Cerebellar nuclear complex (tissue), 1 donor: ENCODE measurements around the gene SLC9A1.
"Not testable (repeated sequence)": the region's sequence is repeated elsewhere in the genome, so short reads cannot be mapped to it uniquely, and the experiment has no call there.

ENCODE experiments used
- DNase-seq, 2 experiments: peaks; one replicate each; lab custom pipeline; 2025; lab: John Stamatoyannopoulos, UW

The SLC9A1 gene

DNA sequence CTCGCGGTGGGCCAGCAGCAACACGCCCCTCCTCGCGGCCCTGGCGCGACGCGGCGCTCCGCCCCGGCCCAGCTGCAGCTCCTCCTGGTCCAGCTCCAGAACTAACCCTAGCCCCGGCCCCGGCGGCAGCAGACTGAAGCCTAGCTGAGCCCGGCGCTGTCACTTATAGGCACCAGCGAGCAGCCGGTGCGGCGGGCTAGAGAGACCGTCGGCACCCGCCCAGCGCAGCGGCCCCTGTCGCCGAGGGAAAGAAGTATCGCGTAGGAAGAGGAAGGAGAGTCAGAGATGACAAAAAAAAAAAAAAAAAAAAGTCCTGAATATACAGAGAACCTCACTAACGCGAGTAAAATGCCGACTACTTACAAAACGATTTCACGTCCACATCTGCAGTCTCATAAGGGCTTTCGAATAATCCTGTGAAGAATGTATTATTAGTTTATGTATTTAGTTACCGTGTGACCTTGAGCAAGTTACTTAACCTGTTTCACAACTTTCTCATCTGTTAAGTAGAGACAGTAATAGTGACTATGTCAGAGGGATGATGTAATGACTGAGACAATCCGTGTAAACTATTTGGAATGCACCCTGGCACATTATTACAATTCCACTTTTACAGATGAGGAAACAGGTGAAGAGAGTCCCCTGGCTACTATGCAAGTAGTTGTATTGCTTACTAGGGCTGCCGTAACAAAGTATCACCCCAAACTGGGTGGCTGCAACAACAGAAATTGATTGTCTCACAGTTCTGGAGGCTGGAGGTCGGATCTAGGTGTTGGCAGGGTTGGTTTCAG lies at the start of gene SLC9A1:
TSS of gene SLC9A1 (minus strand) at position 135 of the 791 bp plus-strand sequence. CDS start 791 bp downstream, outside the sequence.
- peak; percentile 51 to 75 for DNase-seq

GRCh38 chr1:27203946-27204345 lies 49.0 kb upstream of the SLC9A1 start:
- no peak for DNase-seq

GRCh38 chr1:27201295-27201694 lies 46.4 kb upstream of the SLC9A1 start:
- DNase-seq = no peak

GRCh38 chr1:27193194-27193593 lies 38.3 kb upstream of the SLC9A1 start:
- no peak for DNase-seq

- DNase-seq = no peak
Measured at GRCh38 chr1:27192039-27192529, 37.2 kb upstream of the SLC9A1 start.

DNA sequence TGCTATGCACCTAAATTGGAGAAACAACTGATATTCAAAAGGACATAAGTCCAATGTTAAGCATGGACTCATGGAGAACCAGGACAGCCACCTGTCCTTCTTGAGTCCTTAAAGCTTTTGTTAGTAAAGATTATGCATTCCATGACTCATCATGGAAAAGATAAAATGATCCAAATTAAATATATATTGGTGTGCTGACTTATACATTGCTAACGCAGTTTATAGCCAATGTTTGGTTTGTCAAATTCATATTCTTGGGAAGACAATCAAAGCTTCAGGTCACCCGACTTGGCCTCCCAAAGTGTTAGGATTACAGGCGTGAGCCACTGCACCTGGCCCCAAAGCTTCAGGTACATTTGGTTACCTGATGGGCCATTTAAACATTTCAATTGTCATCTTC lies 29.7 kb upstream of the SLC9A1 start:
- not testable (repeated sequence) for DNase-seq

DNA sequence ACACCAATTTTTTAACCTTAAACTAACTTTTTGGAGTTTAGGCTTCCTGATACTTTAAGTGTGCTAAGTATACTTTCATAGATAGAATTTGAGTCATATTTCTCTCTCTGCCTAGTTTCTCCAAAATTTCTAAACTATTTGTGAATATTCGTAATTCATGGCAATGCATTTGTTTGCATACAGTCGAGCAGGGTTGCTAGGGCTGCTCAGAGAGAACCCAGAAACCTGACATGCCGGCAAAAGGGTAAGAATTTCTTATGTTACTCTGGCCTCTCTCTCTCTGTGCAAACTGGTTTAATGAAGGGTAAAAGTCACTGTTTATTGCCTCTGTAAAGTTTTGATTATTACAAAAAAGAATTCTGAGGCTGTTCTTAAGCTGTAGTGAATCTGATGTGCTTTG lies 25.1 kb upstream of the SLC9A1 start:
- no peak for DNase-seq

- DNase-seq = no peak
Measured at GRCh38 chr1:27179379-27179778, 24.5 kb upstream of the SLC9A1 start.

- DNase-seq = no peak
Measured at GRCh38 chr1:27176954-27177353, 22.0 kb upstream of the SLC9A1 start.

- no peak for DNase-seq
Measured at GRCh38 chr1:27176323-27176722, 21.4 kb upstream of the SLC9A1 start.

DNA sequence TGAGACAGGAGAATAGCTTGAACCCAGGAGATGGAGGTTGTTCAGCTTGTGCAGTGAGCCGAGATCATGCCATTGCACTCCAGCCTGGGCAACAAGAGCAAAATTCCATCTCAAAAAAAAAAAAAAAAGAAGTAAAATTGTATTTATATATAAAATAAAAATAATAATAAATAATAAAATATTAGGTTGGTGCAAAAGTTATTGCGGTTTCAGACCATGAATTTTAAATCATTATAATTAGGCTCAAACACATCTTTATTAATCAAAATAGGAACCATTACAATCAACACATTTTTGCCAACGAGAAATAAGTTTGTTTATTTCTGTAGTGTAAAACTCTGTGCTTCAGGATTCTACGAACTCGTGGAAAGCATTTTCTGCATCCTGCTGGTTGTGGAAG lies 18.1 kb upstream of the SLC9A1 start:
- not testable (repeated sequence) for DNase-seq

DNA sequence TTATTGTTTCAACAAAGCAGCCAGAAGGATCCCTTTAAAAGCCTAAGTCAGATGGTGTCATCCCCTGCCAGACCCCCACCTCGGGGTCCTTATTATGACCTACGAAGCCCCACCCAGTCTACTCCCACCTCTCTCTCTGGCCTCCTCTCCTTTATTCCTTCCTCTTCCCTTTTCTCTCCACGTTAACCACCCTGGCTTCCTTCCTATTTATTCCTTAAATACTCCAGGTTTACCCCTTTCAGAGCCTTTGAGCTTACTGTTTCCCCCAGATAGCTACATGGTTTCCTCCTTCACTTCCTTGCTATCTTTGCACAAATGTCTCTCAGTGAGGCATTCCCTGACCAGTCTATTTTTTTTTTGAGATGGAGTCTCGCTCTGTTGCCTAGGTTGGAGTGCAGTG lies 12.0 kb upstream of the SLC9A1 start:
- no peak for DNase-seq

DNA sequence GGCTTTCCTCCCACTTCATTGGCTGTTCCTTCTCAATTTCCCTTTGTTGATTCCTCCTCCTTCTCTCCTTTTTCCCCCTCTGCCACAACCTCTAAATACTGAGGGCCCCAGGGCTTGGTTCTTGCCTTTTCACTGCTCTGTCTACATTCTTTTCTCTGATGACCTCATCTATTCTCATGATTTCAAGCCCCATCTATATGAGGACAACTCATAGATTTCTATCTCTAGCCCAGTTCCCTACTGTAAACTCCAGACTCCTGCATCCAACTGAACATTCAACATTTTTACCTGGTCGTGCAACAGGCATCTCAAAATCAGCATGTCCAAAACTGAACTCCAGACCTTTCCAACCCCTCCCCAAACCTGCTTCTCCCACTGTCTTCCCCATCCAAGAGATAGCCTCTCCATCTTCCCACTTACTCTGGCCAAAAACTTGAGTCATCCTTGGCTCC lies 11.5 kb upstream of the SLC9A1 start:
- no peak for DNase-seq

GRCh38 chr1:27163093-27163492 lies 8.2 kb upstream of the SLC9A1 start:
- no peak for DNase-seq

DNA sequence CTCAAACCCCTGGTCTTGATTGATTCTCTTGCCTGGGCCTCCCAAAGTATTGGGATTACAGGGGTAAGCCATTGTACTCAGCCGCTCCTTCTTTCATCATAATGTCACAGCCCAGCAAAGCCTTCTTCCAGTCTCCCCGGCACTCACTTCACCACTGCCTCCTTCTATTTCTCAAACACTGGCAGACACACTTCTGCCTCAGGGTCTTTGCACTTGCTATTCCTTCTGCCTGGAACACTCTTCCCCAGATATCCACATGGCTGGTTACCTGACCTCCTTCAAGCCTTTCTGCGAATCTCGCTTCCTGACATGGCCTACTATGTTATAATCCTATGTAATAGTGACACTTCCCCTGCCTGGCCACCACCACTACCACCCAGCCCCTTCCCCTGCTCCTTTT lies 7.2 kb upstream of the SLC9A1 start:
- DNase-seq = no peak

- no peak for DNase-seq
Measured at GRCh38 chr1:27161594-27161993, 6.7 kb upstream of the SLC9A1 start.

- no peak for DNase-seq
Measured at GRCh38 chr1:27157194-27157593, 2.3 kb upstream of the SLC9A1 start.

GRCh38 chr1:27154469-27154990 lies 395 bp downstream of the SLC9A1 start:
- no peak for DNase-seq

DNA sequence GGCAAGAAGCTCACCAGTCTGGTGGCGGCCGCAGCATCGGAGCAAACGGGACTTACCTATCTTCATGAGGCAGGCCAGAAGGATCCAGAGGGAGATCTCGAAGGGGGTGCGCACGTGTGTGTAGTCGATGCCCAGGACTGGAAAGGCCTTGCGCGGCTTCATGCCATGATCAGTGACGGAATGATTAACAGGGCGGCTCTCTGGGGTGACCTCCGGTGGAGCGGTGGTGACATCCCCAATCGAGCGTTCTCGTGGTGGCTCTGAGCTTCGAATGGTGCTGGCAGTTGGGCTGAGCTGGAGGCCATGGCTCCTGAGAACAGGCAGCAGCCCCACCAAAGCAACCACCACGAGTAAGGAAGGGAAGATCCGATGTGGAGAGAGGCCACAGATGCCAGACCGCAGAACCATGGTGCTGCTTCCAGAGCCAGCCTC lies 982 bp downstream of the SLC9A1 start:
- DNase-seq = no peak

DNA sequence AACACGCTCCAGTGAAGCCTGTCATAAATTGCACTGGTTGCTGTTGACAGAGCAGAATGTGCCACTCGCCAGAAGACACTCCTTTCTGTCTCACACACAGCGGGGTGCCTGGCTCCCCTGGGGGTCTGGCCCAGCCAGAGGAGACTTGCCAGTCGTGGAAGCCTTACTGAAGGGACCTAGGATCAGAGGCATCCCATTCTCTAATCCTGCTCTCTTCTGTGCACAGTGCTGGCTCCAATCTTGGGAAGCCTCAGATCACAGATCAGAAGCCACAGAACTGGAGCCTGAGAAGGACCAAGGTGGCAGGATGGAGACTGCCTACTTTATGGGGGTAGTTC lies 1.4 kb downstream of the SLC9A1 start:
- no peak for DNase-seq

DNA sequence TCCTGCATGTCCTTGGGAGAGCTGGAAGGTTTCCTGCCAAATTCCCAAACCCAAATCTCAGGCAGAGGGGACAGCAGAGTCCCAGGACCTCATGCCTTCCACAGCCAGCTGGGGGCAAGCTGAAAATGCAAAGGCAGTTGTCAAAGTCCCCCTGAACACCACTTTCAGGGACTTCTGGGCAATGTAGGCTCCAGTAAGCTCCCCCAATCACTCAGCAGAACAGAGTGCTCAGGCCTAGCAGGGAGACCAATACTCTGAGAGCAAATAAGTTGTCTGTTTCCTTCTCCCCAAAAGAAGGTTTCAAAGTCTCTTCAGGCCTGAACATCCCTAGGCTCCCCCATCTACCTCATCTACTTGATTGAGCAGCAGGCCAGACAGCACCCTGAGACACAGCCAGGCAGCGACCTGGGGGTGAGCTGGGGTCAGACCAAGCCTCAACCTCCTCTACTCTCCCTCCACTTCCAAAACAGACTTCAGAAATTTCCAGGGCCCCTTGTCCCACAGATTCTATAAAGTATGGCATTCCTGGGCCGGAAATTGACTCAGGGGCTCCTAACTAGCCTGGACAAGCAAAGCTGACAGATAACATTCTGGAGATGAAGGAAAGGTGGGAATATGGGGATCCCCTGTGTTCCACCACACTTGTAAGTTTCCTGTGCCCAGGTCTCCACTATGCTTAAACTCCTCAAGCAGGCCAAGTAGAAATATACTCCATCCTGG lies 1.9 kb downstream of the SLC9A1 start:
- DNase-seq = no peak

DNA sequence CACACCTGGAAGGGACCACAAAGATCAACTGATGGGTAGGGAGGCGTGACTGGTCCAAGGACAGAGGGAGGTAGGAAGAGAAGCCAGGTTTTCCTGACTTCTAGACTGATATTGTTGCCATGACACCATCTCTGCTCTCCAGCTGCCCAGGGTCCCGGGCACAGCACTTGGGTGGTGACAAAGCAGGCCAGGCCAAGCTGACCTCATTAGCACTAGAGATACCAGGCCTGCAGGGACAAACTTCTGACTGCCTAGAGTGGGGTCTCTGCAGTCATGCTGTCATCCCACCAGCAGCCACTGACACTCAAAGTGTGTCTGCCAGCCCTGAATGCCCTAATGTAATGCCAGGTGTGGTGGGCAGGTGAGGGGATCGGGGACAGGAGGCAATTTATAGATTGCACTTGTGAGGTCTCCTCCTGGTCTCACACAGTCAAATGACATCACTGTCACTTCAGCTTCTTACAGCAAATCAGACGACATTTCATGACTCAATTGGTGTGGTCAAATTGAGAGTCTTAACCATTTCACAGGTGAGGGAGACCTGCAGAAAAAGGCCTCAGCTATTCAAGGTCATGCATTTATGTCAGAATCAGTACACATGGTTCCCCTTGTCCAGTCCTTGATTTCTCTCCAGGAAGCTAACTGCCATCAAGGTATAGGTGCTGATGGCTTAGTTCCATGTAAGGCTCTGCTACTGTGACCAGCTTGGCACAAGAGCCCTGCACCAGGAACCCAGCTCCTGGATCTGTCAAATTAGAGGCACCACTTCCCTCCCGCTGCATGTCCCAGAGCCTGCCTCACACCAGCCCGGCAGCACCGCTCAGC lies 2.7 kb downstream of the SLC9A1 start:
- no peak for DNase-seq
